Measurements from ENCODE around the gene DUSP16.
"Not testable (repeated sequence)": the region's sequence is repeated elsewhere in the genome, so short reads cannot be mapped to it uniquely, and the experiment has no call there.

Gene DUSP16

DNA sequence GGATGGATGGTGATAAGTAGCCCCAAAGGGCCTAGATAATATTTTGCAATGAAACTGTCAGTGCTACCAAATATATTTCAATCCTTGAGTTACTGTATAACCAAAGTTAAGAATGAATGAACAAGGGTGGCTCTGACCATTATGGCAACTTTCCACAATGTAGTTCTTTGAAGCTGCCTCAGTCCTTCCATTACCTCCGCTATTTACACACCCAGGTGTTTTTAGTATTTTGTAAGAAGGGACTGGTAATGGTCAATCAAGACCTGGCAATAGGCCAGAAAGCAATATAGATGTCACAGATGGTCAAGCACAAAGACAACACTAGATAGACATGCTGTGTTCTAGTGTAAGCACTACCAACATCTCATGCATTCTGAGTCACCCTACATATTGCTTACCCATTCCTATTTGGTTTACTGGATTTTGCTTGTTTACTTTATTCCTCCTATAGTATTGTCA is 16.3 kb downstream of the DUSP16 start:
- DNase-seq (ENCODE audit: low spot score), result no peak

DNA sequence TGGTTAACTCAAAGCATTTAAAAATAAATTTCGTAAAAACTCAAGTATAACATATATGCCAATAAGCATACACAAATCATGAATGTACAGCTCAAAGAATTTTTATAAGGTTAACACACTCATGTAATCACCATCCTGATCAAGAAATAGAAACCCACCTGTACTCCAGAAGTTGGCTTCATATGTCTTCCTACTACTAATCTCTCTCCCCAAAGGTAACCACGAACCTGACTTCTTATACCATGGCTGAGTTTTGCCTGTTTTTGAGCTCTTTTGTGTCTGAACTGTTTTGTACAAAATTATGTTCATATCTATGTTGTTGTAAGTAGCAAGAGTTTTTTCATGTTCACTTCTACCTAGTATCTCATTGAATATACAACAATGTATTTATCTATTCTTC is 18.7 kb downstream of the DUSP16 start:
- no peak for DNase-seq (ENCODE audit: low spot score)

DNA sequence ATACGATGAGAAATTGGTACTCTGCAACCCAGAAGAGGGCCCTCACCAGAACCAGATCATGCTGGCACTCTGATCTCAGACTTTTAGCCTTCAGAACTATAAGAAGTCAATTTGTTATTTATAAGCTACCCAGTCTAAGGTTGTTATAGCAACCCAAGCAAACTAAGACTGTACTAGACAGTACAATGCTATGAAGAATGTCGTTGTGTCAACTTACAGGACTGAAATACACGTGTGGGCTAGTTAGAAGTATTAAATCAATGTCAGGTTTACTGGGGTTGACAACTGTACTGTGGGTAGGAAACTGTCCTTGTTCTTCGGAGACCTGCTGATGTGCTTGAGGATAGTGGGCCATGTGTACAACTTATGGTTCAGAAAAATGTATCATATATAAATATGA is 19.7 kb downstream of the DUSP16 start:
- no peak for DNase-seq (ENCODE audit: low spot score)

DNA sequence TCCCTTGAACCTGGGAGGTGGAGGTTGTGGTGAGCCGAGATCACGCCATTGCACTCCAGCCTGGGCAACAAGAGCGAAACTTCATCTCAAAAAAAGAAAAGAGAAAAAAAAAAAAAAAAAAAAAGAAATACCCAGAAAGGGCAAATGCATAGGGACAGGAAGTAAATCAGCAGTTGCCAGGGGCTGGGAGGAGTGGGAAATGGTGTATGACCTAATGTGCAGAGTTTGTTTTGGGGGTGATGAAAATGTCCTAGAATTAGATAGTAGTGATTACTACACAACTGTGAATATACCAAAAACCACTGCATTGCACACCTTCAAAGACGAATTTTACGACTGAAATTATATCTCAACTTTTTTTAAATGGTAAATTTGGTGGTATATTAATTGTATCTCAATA is 20.4 kb downstream of the DUSP16 start:
- DNase-seq (ENCODE audit: low spot score), result no peak

DNA sequence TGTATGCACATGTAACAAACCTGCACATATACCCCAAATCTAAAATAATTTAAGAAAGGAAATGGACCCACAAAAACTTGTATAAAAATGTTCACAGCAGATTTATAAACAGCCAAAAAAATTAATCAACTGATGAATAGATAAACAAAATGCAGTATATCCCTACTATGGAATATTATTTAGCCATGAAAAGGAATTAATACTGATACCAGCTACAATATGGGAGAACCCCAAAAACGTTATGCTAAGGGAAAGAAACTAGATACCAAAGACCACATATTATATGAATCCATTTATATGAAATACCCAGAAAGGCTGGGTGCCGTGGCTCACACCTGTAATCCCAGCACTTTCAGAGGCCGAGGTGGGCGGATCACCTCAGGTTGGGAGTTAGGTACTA is 20.9 kb downstream of the DUSP16 start:
- DNase-seq (ENCODE audit: low spot score), result no peak

DNA sequence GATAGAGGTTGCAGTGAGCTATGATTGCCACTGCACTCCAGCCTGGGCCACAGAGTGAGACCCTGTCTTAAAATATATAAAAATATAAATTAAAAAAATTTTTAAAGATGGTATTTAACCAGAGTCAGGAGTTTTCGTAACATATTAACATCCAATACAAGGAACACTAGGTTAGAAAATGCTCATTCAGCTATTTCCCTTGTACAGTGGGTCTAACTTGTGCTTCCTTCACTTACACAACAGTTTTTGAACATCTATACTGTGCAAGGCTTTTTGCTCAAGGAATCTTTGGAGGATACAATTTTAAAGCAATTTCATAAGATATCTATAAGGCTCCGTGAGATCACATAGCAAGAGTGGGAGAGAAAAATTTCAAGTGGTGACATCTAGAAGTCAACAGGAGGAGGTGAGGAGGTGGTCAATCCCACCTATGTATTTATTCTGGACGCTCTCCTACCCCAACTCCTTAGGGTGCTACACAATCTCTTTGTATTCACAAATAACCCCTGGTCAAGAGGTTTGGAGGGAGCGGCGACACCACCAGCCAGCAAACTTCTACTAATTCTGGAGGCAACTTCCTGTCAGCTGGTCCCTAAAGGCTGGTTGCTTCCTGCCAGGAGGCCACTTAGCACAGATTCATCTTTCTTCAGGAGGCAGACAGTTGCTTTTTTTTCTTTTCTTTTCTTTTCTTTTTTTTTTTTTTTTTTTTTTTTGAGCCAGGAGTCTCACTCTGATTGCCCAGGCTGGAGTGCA is 22.2 kb downstream of the DUSP16 start:
- DNase-seq (ENCODE audit: low spot score), result no peak

DNA sequence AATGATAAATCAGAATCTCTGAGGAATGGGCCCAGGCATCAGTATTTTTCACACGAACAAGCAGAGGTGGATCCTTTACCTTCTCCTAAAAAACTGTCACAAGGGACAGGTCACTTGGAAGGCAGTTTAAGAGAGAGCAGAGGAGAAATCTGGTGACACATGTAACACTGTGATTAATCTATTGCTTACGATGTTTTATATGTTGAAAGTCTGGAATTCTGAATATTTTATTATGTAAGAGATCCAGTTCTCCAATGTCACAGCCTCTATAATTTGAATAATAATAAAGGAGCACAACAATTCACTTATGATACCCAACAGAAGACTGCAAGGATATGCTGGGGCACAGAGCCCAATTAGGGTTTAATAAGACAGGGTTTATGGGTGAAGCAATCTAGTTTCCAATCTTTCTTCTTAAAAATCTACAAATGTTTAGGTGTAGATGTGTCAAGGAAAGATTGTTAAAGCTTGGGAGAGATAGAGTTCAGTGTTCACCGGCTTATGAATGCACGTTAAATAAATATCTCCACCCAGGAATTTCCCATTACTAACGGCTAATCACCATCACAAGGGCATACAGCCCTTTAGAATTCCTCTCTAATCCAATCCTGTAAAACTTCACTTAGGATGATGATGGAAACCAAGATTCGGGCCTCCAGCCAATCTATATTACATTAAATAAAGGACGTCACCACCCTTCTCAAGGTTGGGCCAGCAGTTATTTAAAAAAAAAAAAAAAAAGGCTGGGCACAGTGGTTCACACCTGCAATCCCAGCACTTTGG is 23.4 kb downstream of the DUSP16 start:
- no peak for DNase-seq (ENCODE audit: low spot score)

DNA sequence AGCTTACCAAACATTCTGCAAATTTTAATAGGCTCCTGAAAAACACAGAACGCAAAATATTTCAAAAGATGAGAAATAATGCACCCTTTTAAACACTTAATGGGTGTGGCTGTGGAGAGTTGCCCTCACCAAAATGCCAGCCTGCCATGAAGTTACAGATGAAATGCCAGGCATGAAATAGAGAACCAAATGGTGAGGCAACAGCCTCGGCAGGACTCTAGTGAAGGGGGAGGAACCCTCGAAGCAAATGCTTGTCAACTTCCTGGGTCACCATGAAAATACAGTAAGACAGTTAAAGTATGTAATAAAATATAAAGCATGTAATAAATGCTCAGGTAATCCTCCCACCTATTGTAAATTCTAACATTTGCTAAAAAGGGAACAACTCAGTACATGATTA is 24.1 kb downstream of the DUSP16 start:
- DNase-seq (ENCODE audit: low spot score), result no peak

DNA sequence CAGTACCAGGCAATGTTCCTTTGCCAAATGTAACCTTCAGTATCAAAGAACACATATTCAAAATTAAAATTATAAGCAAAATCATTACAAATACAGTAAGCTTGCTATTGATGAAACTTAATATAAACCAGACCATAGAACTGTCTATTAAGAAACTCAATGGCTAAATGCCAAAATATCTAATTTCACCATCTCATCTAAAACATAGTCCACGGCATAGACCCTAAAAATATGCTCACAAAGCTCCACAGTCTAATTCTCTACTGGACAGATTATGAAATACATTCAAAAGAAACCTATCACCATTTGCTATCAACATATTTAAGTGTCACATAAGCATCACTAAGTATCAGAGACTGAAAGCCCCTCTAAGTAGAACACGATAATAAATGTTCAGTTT is 25.2 kb downstream of the DUSP16 start:
- DNase-seq (ENCODE audit: low spot score), result no peak

DNA sequence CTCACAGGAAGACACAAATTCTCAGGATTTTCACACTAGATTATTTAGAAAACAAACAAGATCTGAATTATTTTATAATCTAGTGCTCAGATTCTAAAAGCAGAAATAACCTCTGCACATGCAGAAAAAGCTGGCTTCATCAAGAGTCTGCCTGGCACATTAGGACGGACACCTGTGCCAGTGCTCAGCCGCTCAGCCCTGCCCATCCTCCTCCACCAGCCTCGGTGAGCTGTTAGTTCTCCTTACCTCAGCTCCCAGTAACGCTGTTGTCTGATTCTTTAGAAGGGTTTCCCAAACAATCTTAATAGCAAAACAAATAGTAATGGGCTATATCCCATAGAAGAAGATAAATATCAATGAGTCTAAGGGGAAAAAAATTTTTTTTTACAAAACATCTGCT is 27.7 kb downstream of the DUSP16 start:
- no peak for DNase-seq (ENCODE audit: low spot score)

DNA sequence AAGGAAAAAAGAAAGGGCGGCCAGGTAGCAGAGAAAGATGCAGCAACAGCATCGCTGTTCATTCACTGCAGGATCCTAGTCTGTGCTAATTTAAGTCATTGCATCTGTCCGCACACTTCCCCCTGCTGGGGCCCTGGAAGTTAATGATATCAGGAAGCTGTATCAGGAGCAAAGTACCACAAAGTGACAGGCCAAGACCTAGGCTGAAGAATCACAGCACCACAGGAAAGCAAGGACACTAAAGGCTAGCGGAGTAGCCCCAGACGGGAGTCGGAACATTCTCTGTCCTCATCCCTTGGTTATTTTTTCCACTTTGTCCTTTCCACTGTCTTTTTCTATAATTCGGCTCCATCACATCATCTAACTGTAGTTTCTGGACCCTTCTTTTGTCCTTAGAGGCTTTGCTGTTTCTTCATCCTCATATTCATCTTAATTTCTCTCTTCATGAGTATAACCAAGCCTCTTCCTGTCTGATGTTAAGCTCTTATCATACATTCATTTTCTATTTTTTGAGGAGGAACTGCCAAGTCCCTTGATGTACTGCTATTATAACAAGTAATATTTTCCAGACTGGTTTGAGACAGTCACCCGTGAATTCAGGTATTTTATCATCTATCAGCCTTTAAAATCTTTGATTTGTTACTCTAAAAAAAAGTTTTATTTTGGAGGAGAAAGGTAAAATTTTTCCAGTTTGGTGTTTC is 28.3 kb downstream of the DUSP16 start:
- no peak for DNase-seq (ENCODE audit: low spot score)

DNA sequence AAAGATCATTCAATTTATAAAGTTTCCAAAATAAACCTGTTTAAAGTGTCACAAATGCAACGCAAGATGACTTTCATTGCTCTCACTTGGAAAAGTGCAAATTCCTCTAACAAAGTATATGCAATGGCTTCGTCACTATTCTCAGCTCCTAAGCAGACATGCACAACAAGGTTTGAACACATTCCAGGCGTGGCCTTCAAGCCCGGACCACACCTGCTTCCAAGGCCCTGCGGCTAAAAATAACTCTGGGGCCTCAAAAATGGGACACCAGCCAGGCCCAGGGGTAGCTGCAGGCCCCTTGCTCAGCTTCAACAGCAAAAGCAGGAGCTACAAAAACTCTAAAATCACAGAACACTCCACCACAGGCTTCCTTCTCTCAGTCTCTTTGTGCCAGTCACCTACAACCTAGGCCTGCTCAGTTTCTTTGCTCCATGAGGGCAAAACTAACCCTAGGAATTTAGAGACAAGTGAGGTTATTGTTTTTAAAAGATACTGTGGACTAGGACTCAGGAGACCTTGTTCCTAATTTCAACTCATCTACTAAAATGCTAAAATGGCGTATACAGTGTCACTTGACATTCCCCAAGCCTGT is 29.3 kb downstream of the DUSP16 start:
- DNase-seq (ENCODE audit: low spot score), result no peak

DNA sequence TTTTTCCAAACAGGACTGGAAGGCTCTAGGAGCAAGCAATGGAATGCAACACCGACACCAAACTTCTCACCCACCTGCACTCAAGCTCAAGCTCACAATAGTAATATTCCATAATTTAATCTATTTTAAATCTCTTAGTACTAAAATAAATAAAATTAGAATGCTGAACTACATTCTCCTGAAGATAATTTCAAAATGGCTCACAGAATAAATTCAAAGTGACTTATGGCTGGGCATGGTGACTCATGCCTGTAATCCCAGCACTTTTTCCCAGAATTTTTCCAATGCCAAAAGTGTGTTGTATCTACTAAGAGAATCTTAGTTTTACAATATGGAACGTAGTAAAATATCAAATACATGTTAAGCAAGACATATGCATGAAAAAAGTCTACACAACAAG is 31.5 kb downstream of the DUSP16 start:
- no peak for DNase-seq (ENCODE audit: low spot score)

DNA sequence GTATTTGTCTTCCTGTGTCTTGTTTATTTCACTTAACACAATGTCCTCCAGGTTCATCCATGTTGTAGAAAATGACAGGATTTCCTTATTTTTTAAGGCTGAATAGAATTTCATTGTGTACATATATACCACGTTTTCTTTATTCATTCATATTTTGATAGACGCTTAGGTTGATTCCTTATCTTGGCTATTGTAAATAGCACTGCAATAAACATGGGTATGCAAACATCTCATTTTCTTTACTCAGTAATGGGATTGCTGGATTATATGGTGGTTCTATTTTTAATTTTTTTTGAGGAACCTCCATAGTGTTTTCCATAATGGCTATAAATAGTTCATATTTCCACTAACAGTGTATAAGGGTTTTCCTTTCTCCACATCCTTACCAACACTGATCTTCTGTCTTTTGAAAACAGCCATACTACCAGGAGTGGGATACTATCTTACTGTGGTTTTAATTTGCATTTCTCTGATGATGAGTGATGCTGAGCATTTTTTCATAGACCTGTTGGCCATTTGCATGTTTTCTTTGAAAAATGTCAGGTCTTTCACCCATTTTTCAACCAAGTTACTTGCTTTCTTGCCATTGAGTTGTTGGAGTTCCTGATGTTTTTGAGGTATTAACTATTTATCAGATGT is 32.8 kb downstream of the DUSP16 start:
- DNase-seq (ENCODE audit: low spot score), result no peak

DNA sequence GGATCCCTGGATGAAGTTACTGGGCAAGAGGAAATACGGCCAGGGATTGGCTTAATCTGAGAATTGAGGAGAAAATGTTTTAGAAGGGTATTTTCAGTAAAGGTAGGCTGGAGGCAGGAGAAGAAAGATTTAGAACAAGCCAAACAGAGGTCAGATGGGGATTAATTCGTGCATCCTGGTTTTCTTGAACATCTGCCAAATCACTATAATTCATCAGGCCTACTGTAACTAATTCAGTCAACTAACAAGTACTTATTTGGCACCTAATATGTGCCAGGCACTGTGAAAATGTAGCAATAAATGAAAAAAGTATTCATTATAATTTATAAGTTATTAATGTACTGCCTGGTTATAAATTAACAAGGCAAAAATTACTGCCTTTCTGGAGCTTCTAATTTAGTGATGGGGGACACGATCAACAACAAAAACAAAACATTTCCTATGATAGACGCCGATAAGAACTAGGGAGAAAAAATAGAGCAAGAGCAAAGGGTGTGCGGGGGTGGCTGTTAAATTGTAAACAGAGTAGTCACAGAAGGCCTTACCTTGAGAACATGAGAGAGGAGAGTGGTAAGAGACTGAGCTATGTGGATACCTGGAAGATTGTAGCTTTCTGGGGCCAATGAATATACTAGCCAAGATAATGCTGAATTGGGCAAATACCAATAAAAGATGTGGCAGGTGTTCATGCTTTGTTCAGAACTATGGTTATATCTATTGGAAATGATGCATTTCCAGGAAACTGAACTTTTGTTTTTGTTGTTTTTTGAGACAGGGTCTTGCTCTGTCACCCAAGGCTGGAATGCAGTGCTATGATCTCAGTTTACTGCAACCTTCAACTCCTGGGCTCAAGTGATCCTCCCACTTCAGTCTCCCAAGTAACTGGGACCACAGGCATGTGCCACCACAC is 34.0 kb downstream of the DUSP16 start:
- DNase-seq (ENCODE audit: low spot score), result no peak

DNA sequence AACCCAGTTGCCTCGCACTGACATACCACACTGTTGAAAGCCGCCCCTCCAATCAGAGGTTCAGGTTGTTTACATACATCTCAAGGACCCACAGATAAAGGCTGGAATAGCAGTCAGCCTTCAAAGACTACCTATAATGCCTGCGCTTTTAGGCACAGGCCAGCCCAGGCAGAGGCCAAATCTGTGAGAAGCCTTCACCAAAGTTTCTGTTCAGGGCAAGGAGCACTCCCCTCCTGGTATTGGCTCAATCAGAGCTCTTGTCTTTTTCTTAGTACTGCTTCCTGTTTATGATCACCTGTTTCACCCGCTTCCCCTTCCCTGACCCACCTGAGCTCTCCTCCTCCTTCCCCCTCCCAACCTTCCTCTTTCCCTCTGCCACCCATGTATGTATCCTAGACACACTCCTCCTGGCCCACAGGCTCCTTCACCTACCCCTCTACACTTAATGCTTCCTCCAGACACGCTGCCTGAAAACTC is 34.8 kb downstream of the DUSP16 start:
- no peak for DNase-seq (ENCODE audit: low spot score)

DNA sequence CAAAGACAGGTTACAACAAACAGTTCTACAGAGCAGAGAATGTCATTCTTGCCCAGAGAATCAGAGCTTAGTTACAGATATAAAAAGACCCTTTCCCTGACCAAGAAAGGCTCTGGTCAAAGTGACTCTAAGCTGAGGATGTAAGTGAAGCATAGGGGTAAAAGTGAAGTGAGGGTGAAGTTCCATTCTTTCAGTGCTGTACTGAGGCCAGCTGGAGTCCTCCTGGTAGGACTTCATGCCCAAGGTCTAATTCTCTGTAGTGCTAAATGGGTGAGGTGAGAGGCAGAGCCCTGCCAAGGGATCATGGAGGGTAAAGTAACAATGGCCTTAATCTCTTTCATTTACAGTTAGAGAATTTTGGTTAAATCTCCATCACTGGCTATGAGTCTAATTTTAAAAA is 38.5 kb downstream of the DUSP16 start:
- no peak for DNase-seq (ENCODE audit: low spot score)

DNA sequence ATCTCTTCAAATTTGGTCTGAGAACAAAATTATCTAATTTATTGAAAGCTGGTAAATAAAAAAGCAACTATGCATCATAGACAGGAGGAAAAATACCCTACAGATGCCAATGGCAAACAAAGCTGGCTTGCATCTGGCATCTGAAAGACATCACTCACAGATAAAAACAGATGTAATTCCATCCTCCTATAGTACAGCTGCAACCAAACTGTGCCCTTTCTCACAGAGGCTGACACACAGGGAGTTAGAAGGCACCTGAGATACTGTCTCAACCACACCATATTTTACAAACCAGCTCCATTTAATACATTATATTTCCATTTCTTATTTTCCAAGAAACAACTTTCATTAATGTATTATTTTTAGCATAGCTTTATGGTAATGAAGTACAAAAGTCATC is 39.4 kb downstream of the DUSP16 start:
- DNase-seq (ENCODE audit: low spot score), result no peak

DNA sequence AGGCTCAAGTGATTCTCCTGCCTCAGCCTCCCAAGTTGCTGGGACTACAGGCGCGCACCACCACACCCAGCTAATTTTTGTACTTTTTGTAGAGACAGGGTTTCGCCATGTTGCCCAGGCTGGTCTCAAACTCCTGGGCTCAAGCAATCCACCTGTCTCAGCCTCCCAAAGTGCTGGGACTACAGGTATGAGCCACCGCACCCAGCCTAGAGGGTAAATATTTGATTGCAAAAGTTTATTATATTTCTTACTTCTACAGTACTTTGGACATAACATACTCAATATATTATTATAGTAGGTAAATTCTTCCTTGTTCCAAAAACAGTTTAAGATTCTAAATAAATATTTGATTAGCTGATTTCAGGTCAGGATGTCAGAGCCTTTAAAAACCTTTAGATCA is 40.0 kb downstream of the DUSP16 start:
- not testable (repeated sequence) for DNase-seq (ENCODE audit: low spot score)

DNA sequence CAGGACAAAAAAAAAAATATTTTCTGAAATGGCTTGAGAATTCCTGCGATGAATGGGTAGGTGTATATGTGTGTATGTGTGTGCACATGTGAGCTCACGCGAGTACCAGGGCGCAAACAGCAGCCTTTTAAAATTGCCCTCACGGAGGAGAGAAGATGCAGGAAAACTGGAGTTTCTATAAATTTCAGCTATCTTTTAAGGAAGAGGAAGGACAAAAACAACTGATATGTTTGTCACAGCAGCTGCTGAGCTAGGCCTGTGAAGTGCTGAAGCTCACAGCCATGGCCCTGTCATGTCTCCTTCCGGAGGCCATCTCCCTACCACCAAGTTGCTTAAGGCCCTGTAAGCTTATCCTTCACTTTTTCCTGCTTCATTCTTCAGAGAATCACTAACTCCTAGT is 40.8 kb downstream of the DUSP16 start:
- no peak for DNase-seq (ENCODE audit: low spot score)

DNA sequence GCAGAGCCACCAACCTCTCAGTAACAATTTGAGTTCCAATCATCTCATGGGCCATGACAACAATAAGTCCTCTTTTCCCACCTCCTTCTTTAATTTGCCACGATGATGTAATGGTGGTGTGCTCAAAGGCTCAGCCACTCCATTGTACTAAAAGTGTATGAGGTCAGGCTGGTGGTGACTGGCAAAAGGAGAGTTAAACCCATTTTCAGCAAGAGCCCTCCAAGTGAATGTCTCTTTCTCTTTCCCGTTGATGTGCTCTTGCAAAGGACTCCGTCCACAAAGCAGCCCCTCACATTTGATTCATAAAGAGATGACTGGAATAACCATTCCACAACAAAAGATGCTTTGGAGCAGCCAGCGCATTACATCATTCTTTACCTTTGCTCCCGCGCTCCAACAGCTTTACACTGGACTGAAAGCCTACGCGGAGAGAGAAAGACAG is 41.6 kb downstream of the DUSP16 start:
- no peak for DNase-seq (ENCODE audit: low spot score)
